Coronary artery (tissue), 2 donors: ENCODE measurements around the gene ANKRD52.
"Not testable (repeated sequence)": the region's sequence is repeated elsewhere in the genome, so short reads cannot be mapped to it uniquely, and the experiment has no call there.

ENCODE experiments used
- DNase-seq: peaks from one replicate; pipeline ENCODE4 v3.0.0-alpha.2; 2017; ENCODE audit warnings: low spot score
- H3K27ac ChIP-seq, 2 donors: fragments of 200-600 bp; sonication (generic); one replicate each; pipeline ENCODE4 v1.5.1; 2016 to 2019
- H3K4me3 ChIP-seq: fragments of 200-600 bp; sonication (generic); 2 replicates; pipeline ENCODE4 v1.5.1; 2016; ENCODE audit warnings: mild to moderate bottlenecking, moderate library complexity
- TF ChIP-seq, protein P1 (sequence below): fragments of 200-600 bp; sonication (generic); IDR thresholded peaks from one replicate; pipeline ENCODE4 v1.5.1; 2019; ENCODE audit warnings: antibody characterized with exemption

The ANKRD52 gene

DNA sequence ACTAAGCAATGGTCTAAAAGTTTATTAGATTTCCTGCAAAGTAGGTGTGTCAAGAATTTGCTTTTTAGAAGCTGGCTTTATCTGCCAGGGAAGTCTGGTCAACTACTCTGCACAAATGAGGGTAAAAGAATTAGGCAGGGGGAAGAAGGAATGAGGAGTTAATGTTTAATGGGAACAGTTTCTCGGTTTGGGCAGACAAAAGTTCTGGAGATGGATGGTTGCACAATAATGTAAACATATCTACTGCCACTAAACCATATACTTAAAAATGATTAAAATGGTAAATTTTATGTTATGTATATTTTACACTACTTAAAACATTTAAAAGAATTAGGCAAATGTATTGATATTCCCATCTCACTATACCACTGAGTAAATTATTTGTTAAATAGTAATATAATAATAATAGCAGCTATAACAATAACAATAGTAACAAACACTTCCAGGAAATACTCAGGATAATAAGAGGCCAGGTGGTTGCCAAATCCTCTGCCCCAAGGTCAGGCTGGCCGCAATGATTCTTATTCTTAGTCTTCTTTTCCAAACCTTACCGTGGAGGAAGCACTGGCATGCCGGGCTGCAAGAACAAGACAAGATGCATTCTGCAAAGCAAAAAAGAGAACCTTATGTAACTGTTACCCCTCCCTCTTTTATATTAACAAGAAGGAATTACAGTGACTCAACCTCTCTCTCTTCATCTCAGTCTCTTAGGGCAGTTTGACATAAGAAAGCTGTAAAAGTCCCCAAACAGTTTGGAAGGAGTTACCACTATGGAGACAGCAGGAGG, 28.1 kb upstream of the ANKRD52 start:
- no peak for DNase-seq
- H3K4me3 ChIP-seq, result no peak overlapping the region
- TF ChIP-seq, protein P1, sequence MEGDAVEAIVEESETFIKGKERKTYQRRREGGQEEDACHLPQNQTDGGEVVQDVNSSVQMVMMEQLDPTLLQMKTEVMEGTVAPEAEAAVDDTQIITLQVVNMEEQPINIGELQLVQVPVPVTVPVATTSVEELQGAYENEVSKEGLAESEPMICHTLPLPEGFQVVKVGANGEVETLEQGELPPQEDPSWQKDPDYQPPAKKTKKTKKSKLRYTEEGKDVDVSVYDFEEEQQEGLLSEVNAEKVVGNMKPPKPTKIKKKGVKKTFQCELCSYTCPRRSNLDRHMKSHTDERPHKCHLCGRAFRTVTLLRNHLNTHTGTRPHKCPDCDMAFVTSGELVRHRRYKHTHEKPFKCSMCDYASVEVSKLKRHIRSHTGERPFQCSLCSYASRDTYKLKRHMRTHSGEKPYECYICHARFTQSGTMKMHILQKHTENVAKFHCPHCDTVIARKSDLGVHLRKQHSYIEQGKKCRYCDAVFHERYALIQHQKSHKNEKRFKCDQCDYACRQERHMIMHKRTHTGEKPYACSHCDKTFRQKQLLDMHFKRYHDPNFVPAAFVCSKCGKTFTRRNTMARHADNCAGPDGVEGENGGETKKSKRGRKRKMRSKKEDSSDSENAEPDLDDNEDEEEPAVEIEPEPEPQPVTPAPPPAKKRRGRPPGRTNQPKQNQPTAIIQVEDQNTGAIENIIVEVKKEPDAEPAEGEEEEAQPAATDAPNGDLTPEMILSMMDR, result no peak
- H3K27ac ChIP-seq, result no peak overlapping the region

DNA sequence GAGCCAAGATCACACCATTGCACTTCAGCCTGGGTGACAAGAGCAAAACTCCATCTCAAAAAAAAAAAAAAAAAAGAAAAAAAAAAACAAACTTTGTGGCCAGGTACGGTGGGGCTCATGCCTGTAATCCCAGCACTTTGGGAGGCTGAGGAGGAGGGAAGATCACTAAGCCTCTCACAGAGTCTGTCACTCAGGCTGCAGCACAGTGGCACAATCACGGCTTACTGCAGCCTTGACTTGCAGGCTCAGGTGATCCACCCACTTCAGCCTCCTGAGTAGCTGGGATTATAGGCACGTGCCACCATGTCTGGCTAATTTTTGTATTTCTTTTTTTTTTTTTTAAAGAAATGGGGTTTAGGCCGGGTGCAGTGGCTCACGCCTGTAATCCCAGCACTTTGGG, 26.1 kb upstream of the ANKRD52 start:
- not testable (repeated sequence) for H3K27ac ChIP-seq, DNase-seq, H3K4me3 ChIP-seq

DNA sequence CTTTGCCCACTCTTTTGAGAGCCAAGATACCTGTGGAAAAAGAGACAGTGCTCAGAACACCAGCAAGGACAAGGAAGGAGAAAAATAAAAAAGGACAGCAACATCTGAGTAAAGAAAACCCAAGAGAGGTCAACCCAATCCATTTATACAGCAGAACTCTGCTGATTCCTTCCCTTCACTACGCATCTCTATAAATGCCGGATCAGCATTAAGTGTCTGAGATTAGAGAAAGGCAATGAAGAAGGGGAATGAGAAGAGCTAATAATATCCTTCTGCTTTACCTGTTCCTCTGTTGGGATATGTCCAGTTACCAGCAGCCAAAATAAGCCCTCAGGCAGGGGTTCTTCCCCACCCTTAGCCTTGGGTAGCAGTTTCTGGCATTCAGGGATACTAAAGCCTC, 24.4 kb upstream of the ANKRD52 start:
- H3K4me3 ChIP-seq, result no peak overlapping the region
- TF ChIP-seq, protein P1, result no peak
- DNase-seq, result no peak
- no peak overlapping the region for H3K27ac ChIP-seq

DNA sequence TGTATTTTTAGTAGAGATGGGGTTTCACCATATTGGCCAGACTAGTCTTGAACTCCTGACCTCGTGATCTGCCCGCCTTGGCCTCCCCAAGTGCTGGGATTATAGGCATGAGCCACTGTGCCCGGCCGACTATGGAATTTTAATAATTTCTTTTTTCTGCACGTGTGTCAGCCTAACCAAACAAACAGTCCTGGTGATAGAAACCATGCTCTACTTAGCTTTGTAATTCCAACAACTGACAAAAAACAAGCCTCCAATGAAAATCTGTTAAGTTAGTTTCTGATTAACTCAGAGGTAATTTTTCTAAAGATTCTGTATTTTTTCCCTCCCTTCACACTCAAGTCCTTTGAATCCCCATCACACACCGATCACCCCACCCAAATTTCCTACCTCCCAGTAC, 23.8 kb upstream of the ANKRD52 start:
- H3K27ac ChIP-seq, result no peak overlapping the region
- H3K4me3 ChIP-seq, result no peak overlapping the region
- no peak for DNase-seq
- TF ChIP-seq, protein P1, result no peak

DNA sequence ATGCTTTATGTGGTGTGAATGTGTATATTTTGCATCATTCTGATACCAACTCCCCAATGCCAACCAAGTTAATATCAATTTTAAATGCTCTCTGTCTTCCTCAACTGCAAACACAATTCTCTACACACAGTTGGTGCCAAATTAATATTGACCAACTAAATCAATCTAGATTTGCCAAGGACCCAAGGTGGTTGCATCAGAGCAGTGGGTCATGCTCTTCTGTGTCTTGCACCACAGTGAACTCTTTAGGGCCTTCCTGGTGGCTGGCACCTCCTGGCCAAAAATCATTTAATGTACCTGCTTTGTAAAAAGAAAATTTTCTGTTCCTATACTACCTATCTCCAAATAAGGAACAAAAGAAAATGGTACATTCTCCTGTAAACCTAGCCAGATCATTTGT, 22.7 kb upstream of the ANKRD52 start:
- TF ChIP-seq, protein P1, result no peak
- DNase-seq, result no peak

DNA sequence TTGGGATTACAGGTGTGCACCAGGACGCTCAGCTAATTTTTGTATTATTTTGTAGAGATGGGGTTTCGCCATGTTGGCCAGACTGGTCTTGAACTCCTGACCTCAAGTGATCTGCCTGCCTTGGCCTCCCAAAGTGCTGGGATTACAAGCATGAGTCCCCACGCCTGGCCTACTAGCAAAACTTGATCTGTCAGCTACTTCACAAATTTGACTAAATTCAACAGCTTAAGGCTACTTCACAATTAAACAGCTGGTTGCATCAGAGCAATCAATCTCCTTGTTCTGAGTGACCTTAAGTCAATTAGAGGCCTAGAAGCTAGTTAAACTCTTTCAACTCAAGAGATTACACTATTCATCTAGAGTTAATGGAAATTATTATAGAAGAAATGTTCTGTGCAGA, 20.7 kb upstream of the ANKRD52 start:
- H3K27ac ChIP-seq, result no peak overlapping the region
- DNase-seq, result no peak

More for the DNA sequence above, 22.7 kb upstream of the ANKRD52 start:
- Histone ChIP-seq H3K27ac (no peak overlapping the region), H3K4me3 (no peak overlapping the region)

DNA sequence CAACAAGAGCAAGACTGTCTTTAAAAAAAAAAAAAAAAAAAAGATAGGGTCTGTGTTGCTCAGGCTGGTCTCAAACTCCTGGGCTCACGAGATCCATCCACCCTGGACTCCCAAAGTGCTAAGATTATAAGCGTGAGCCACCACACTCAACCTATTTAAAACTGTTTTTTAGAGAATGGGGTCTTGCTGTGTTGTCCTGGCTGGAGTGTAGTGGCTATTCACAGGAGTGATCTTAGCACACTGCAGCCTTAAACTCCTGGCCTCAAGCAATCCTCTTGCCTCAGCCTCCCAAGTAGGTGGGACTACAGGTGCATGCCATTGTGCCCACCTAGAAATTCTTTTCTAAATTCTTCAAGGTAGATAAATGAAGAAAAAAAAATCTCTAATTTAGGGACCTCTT, 16.1 kb upstream of the ANKRD52 start:
- H3K4me3 ChIP-seq, result no peak overlapping the region
- DNase-seq, result no peak
- TF ChIP-seq, protein P1, result no peak
- H3K27ac ChIP-seq, result no peak overlapping the region

More for the DNA sequence above, 20.7 kb upstream of the ANKRD52 start:
- TF ChIP-seq, protein P1, result no peak
- no peak overlapping the region for H3K4me3 ChIP-seq

DNA sequence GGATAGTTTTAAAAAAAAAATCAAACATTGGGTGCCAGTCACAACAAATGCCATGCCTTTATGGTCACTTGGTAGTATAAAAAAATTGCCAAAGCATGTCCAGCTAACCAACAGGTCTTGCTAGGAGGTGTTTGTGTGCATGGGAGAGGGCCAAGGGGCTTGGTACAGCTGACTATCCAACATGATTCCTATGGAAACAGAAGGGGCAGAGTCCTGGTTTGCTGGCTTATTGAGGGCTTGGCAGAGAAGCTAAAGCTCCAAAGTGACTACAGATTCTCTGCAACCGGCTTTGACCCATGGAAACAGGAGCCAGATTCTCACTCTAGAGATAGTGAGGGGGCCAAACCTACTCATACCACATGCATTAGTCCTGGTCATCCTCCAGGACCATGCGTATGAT, 14.3 kb upstream of the ANKRD52 start:
- not testable (repeated sequence) for H3K27ac ChIP-seq, DNase-seq, H3K4me3 ChIP-seq
